Mesenteric fat pad (tissue), 1 donor: ENCODE data around the gene ZBTB37. TPM values are rescaled to one million over a fixed set of nuclear protein-coding genes. Genes with fewer than 3 reads are reported as not detected.
"Not testable (repeated sequence)": the region's sequence is repeated elsewhere in the genome, so short reads cannot be mapped to it uniquely, and the experiment has no call there.

Experiments
- DNase-seq: peaks from one replicate; pipeline ENCODE4 v3.0.0-alpha.2; 2020; ENCODE audit warnings: low spot score
- long read RNA-seq: library from polyadenylated mRNA; unstranded; transcript quantifications from one replicate; pipeline ENCODE4 v2.0.0, GENCODE V29; 2020
- total RNA-seq: library from RNA; stranded (reverse); fragmentation: NEBNext Ultra II Directional; extraction: Animal tissue kit (Norgen Biotek cat#: 25700); gene quantifications from one replicate; pipeline ENCODE4 v1.2.1, GENCODE V29; 2021
- donor health status: DM: yes; HTN: yes; CAD: no.

Gene ZBTB37, protein sequence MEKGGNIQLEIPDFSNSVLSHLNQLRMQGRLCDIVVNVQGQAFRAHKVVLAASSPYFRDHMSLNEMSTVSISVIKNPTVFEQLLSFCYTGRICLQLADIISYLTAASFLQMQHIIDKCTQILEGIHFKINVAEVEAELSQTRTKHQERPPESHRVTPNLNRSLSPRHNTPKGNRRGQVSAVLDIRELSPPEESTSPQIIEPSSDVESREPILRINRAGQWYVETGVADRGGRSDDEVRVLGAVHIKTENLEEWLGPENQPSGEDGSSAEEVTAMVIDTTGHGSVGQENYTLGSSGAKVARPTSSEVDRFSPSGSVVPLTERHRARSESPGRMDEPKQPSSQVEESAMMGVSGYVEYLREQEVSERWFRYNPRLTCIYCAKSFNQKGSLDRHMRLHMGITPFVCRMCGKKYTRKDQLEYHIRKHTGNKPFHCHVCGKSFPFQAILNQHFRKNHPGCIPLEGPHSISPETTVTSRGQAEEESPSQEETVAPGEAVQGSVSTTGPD
- 14.5 TPM for total RNA-seq
- long read RNA-seq, partial matches to known transcripts = 0 of 4 reads
- long read RNA-seq, other reads (novel, unspliced or antisense) = 4 of 4 reads

DNA sequence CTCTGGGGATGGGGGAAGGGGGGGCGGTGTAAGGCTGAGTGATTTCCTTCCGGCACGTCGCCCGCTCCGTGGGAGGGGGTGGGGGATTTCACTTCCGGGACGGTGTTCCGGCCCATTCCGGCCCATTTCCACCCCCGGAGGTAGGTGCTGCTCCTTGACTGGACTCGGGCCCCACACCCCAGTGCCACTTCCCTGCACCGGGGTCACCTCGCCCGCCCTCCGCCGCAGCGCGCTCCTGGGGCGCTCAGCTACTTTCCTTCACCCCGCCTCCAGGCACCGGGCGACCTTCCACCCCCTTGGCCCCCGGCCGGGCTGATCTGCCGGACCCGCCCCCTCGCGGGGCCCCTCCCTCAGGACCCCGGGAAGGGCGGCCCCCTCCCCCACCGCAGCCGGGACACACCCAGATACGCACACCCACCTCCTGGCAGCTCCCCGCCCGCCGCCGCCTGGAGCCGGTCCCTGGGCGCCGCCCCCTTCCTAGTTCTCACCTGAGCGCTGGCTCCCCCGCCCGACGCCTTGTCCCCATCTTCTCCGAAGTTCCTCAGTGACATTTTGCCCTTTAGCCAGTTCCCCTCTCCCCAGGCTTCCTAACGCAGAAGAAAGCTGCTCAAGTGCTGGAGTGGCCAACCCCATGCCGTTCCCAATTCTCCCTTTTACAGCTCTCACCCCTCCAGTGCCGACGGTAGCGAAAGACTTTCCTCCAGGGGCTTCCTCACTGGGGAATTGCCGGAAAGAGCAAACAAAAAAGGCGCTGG lies at the start of gene ZBTB37:
Gene ZBTB37 (plus strand): TSS at position 115 of the 755 bp plus-strand sequence. CDS start 1,846 bp downstream, outside the sequence.
- peak; percentile 96 for DNase-seq

DNA sequence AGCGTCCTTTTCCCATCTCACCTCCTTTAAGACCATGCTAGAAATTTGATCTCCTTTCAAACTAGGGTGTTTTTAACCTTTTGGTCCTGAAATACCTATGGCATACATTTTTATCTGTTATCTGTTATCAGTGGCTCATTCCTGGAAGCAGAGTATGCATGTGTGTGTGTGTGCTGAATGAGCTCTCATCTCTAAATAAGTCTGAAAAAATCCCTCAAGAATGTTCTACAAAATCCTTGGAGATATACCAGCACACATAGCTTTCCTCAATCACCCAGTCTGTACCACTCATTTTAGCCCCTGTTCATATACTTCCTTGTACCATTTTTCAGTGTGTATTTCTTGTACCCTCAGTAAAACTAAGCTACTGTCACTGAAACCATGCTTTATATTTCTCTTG lies 49.7 kb upstream of the ZBTB37 start:
- DNase-seq = no peak

DNA sequence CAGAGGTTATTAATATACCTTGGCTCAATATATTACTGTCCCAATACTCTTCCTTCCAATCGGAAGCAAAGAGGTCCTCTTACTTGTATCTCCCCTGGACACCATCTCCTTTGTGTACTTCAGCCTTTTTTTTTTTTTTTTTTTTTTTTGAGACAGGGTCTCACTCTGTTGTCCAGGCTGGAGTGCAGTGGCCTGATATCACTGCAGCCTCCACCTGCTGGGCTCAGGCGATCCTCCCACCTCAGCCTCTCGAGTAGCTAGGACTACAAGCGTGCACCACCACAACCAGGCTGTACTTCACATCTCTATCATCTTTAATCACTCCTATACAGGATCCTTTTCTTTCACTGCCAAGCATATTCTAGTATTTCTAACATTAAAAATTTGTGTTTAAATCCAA lies 46.5 kb upstream of the ZBTB37 start:
- no peak for DNase-seq

DNA sequence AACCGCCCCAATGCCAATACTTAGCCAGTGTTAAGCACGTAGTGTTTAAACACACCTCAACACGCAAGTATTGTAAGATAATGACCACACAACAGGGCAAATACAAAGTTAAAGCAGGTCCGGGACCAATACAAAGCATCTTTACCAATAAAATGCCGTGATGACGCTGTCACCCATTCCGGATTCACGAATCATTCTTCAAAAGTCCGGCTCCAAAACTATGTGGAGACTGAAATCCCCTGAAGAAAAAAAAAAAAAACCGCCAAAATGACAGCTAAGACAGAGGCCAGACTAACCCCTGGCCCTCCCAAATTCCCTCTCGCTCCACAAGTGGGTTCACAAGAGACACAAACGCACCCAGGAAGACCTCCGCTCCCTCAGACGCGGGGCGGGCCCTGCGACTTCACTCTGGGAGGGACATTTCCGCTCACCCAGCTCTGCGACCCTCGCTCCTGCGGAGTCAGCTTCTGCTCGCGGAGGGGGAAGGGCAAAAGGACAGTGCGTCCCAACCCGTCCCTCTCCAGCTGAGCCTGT lies 44.3 kb upstream of the ZBTB37 start:
- DNase-seq = no peak

DNA sequence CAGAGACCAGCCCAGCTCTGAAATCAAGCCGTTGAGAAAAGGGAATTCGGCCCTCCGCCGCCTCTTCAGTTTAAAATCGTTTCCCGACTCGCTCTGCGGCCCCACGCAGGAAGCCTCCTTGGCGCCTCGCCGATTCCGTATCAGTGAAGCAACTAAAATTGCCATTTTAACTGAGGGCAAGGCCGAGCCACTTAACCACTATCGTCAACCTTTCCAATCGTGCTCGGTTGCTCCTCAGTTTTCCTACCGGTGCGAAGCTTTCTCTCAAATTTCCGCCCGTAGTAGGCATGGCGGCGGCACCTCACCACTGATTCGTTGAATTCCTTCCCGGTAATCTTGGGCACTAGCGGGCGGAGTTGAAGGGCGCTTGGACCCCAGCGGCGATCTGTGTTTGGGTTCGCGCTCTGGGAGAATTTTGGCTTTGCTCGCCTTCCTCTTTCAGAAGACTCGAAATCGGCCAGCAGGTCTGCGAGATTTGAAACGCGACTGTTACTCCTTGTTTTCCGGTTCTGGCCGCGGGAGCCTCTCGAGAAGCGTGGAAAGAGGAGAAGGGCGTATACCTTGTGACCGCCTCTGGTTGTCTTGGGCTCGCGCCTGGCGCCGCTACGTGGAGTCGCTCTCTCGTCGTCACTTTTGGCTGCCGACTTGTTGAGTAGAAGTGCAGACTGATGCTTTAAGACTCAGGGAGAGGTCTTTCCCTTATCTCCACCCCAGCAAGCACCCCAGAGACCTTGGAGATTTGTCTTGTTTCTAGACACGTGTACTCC lies 43.7 kb upstream of the ZBTB37 start, which contains the start of the genes CENPL and DARS2:
Gene CENPL (minus strand): TSS at position 569 of the 767 bp plus-strand sequence. CDS start 13,584 bp downstream, outside the sequence.
Gene DARS2 (plus strand): TSS at position 359 of the 767 bp plus-strand sequence. CDS start 557 bp downstream, outside the sequence.
- peak; percentile 98 for DNase-seq

DNA sequence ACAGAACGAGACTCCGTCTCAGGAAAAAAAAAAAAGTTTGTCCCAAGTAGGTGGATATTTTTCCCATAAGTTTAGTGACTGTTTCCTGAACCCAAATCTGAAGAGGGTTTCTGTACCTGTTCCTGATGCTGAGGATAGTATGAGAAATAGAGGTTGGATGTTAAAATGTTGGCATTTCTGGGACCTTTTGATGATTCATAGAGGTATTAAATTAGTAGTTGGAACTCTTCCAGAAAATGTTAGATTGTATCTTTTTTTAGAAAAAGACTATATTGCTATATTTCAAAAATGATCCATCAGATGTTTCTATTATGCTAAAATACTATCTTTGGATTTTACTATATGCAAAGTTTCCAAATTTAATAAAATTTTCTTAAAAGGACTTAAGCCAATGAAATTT lies 40.6 kb upstream of the ZBTB37 start:
- no peak for DNase-seq

DNA sequence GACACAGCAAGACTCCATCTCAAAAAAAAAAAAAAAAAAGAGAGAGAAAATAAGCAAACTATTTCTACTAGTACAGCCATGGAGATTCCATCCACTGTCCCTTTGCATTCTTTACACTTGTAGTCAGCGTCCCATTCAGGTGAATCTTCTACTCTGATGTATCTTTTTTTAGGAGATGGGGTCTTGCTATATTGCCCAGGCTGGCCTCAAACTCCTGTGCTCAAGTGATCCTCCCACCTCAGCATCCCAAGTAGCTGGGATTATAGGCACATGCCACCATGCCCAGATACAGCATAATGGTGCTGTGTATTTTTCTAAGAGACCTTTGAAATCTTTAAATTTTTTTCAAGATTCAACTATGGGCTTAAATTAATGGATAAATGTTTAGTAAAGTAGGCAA lies 35.4 kb upstream of the ZBTB37 start:
- no peak for DNase-seq

DNA sequence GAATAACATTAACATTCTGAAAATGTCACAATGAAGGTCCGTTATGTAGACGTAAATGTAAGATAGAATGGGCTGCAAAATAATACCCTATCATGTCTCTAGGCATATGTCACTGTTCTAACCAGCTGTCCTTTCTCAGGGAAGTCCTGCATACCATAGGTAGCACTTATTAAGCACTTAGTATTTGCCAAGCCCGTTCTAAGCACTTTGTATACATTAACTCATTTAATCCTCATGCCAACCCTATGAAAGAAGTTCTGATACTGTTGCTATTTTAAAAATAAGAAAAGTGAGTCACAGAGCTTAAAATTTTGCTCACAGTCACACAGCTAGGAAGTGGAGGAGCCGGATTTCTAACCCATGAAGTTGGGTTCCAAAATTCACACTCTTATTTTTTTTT lies 16.1 kb upstream of the ZBTB37 start:
- DNase-seq = no peak

DNA sequence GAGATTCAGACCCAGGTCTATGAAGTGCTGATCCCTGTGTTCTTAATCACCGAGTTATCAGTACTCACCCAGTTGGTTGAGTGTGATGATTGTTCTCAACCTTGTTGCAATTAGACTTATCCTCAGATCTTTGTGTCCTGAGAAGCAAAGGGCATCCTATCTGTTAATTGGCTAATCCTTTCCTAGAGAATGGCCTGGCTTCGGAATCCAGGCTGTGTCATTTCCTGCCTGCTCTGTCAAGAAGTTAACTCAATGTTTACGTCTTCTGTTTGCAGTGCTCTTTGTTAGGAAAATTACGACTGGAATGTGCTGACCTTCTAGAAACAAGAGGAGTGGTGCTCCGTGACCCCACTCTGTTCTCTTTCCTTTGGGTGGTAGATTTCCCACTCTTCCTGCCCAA lies 15.1 kb upstream of the ZBTB37 start:
- DNase-seq = no peak

DNA sequence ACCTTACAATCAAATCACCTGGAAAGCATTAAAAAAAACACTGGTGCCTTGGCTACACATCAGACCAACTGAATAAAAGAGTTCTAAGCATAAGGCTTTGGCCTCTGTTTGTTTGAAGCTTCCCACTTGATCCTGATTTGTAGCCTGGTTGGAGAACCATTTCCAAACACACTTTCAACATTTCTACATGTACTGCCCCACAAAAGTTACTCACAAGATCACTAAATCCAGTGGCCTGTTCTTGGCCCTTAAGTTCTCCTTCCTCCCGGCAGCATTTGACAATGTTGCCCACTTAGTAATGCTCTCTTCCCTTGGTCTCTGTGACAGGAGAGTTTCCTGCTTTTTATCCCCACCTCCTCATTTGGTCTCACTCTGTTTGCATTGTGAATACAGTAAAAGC lies 12.2 kb upstream of the ZBTB37 start:
- DNase-seq = no peak

DNA sequence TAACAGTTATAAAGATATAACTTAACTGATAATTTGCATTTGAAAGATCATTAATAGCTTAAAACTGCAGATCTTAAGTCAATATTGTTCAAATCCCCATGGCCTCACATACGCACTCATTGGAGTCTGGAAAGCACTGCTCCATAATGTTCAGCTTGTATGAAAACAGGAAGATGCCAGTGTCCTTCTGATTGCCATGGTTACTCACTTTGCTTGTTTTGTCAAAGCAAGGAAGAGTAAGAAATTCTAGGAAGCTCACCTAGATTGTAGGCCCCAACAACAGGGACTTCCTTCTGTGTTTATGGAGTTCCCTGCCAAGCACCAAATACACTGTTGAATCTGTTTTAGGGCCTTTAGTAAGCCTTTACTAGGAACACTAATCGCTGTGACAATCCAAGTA lies 11.3 kb upstream of the ZBTB37 start:
- no peak for DNase-seq

DNA sequence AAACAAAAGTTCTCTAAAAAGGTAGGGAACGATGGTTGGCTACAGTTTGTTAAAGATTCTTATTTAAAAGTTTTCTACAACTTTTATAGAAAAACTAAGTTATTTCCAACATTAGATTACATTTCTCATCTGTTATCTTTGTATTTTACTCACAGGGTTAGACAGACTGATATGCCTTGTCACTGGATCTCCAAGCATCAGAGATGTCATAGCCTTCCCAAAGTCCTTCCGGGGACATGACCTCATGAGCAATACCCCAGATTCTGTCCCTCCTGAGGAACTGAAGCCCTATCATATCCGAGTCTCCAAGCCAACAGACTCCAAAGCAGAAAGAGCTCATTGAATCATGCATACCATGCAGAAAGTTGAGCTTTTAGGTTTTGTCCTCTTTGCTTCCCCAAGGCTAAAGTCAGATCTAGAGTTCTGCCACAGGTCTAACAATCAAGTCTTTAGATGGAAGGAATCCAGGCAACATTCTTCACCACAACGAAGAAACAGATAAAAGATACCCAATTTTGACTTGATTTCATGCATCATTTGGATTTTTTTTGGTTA lies 10.7 kb upstream of the ZBTB37 start:
- DNase-seq = no peak

DNA sequence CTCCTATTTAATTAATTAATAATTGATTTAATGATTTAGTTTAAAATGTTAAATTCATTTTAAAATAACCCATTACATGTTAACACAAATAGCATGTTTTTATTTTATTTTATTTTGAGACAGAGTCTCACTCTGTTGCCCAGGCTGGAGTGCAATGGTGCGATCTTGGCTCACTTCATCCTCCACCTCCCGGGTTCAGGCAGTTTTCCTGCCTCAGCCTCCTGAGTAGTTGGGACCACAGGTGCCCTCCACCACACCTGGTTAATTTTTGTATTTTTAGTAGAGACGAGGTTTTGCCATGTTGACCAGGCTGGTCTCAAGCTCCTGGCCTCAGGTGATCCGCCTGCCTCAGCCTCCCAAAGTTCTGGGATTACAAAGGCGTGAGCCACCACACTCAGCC lies 8.6 kb upstream of the ZBTB37 start:
- DNase-seq = not testable (repeated sequence)

DNA sequence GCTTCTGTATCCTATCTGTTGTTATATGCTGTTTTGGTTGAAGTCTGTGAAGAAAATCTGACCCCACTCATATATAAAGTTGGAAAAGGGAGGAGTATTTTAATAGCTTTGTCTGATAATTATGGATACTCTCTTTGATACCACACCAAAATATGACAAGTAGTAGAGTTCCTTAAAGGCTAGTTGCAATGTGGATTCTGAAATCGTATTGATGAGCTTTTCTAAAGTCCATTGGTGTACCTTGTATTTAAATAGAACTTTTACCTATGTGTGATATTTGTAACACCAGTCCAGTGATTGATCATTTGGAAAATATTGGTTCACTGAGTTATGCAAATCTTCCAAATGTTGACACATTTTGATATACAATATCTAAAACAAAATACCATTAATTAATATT lies 8.1 kb upstream of the ZBTB37 start:
- DNase-seq = no peak

DNA sequence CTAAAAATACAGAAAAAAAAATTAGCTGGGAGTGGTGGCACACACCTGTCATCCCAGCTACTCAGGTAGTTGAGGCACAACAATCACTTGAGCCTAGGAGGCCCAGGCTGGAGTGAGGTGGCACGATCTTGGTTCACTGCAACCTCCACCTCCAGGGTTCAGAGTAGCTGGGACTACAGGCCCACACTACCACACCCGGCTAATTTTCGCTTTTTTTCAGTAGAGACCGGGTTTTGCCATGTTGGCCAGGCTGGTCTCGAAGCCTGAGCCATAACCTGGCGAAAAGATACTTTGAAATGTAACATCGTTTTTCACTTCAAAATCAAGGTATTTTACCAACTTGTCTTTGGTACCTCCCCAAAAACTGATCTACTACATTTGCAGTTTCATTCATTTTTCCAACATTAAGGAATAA lies 6.4 kb upstream of the ZBTB37 start:
- no peak for DNase-seq

DNA sequence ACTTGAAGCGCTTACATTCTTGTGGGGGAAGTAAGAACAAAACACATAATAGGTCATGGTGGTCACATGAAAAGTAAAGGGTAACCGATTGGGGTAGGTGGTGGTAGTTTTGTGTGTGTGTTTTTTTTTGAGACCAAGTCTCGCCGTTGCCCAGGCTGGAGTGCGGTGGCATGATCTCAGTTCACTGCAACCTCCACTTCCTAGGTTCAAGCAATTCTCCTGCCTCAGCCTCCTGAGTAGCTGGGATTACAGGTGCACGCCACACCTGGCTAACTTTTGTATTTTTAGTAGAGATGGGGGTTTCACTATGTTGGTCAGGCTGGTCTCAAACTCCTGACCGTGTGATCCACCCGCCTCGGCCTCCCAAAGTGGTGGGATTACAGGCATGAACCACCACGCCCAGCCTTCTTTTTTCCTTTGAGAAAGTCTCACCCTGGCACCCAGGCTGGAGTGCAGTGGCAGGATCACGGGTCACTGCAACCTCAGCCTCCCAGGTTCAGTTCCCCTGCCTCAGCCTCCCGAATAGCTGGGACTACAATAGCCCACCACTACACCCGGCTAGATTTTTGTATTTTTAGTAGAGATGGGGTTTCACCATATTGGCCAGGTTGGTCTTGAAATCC lies 5.9 kb upstream of the ZBTB37 start:
- not testable (repeated sequence) for DNase-seq

DNA sequence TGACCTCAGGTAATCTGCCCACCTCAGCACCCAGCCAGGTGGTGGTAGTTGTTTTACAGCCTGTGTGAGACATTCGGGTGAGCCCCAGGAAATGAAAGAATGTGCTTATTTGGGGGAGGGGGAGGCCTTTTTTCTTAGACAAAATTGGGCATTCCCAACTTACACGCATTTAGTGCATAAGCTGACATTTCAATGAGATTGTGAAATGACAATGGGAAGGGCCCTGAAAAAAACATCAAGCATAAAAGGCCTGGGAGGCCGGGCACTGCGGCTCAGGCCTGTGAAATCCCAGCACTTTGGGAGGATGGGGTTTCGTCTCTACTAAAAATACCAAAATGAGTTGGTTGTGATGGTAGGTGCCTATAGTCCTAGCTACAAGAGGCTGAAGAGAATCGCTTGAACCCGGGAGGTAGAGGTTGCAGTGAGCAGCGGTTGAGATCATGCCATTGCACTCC lies 5.4 kb upstream of the ZBTB37 start:
- no peak for DNase-seq

DNA sequence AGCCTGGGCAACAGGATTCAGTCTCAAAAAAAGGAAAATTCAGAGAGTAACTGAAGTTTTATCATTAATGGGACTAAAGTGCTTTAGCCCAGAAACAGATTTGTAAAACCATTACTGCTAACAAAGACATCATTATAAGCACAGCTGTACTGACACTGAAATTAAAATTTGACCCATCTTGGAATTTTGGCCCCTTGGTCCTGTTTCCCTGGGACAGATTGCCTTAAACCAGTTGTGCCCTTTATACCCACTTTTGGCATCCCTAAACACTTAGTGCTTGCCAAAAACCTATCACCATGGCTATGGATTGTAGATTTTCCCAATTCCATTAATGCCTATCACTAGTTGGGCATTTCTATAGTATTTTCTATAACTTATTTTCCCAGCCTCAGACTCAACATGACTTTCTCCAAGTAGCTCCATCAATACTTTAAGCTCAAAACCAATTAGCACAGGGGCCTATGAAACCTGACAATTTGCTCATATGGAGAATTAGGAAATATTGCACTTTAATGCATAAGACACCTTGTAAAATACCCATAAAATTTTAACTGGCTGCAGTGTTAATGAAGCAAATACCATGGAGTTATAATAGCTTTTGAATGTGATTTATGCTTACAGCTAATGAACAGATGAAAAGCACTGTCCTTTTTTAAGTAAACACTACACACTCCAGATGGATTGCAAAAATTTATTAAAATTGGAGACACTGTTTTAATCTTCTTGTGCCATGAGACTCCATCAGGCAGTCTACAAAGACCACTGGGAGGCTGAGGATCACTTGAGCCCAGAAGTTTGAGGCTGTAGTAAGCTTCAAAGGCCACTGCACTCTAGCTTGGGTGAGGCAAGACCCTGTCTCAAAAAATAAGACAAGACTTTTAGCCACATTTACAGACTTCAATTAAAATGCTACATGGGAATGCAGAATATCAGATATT lies 4.7 kb upstream of the ZBTB37 start:
- DNase-seq = no peak
